ENCODE measurements around the gene SLC19A2. TPM values are rescaled to one million over a fixed set of nuclear protein-coding genes. Genes with fewer than 3 reads are reported as not detected.

Gene SLC19A2
- total RNA-seq, 1 experiment from 2014 or later = 4.9 TPM

GRCh38 chr1:169479363-169480066 lies 6.2 kb downstream of the SLC19A2 start:
- TF ChIP-seq CTCF (conservative IDR thresholded peaks at IDR 0.05) = no peak
- TF ChIP-seq EZH2 (IDR thresholded peaks at IDR 0.05; ENCODE audit: low read depth) = no peak
- Histone ChIP-seq H3K36me3 (ENCODE audit: low read depth) (peaks cover 10% of the 10 kb centered on the region; the same call in 1 of the 2 replicates), H3K9me3 (ENCODE audit: insufficient read depth, low read depth) (no peaks in the 10 kb centered on the region), H3K4me2 (0 out of 2 replicates have a peak overlapping the region, but pooled peaks have one; percentile 13), H3K27ac (no peak overlapping the region), H3K27me3 (ENCODE audit: insufficient read depth, low read depth) (no peaks in the 10 kb centered on the region), H3K9me2 (ENCODE audit: insufficient read depth) (no peaks in the 10 kb centered on the region), H4K20me1 (ENCODE audit: insufficient read depth) (no peaks in the 10 kb centered on the region), H3K4me3 (no peak overlapping the region), H2AFZ (no peak overlapping the region), H3F3A (ENCODE audit: insufficient read depth, low read depth) (no peaks in the 10 kb centered on the region), H3K79me2 (ENCODE audit: low read depth) (peaks cover 65% of the 10 kb centered on the region), H3K4me1 (replicated peaks; ENCODE audit: insufficient read depth) (peaks cover 32% of the 10 kb centered on the region)
- intact Hi-C loops (cut with micrococcal nuclease; ENCODE audit: unreplicated experiment) = loop anchor here (10.0 kb wide), 1 partner anchor 315 kb away; the partner anchor contains the start of gene METTL18
- CTCF ChIA-PET = interaction anchor here (0.6 to 0.7 kb wide), 2 partner anchors 32 to 67 kb away, joined by 3 to 4 read pairs; no protein-coding TSS in a partner anchor
- DNase-seq = no peak
- no TSS peak for BruUV-seq (replicated peaks)
- POLR2A ChIA-PET (ENCODE audit: unreplicated experiment) = no interaction called here

GRCh38 chr1:169478094-169478672 lies 7.6 kb downstream of the SLC19A2 start:
- no peak for TF ChIP-seq CTCF (conservative IDR thresholded peaks at IDR 0.05)
- no peak for TF ChIP-seq EZH2 (IDR thresholded peaks at IDR 0.05; ENCODE audit: low read depth)
- Histone ChIP-seq H3K9me2 (ENCODE audit: insufficient read depth) (no peaks in the 10 kb centered on the region), H3K9me3 (ENCODE audit: insufficient read depth, low read depth) (no peaks in the 10 kb centered on the region), H3K4me1 (replicated peaks; ENCODE audit: insufficient read depth) (peaks cover 19% of the 10 kb centered on the region), H3K36me3 (ENCODE audit: low read depth) (peaks cover 11% of the 10 kb centered on the region; the same call in 1 of the 2 replicates), H3K79me2 (ENCODE audit: low read depth) (peaks cover 52% of the 10 kb centered on the region), H3K27ac (no peak overlapping the region), H2AFZ (no peak overlapping the region), H4K20me1 (ENCODE audit: insufficient read depth) (no peaks in the 10 kb centered on the region), H3K4me2 (no peak overlapping the region), H3K27me3 (ENCODE audit: insufficient read depth, low read depth) (no peaks in the 10 kb centered on the region), H3K4me3 (no peak overlapping the region), H3F3A (ENCODE audit: insufficient read depth, low read depth) (no peaks in the 10 kb centered on the region)
- DNase-seq = no peak
- POLR2A ChIA-PET (ENCODE audit: unreplicated experiment) = no interaction called here
- CTCF ChIA-PET = no interaction called here
- intact Hi-C loops (cut with micrococcal nuclease; ENCODE audit: unreplicated experiment) = no loop called here
- BruUV-seq (replicated peaks) = no TSS peak

GRCh38 chr1:169475806-169476387 lies 9.8 kb downstream of the SLC19A2 start:
- ChIA-PET CTCF (no interaction called here), POLR2A (ENCODE audit: unreplicated experiment) (interaction anchor here (0.7 kb wide), 1 partner anchor 1142 kb away, joined by 5 read pairs; no protein-coding TSS in a partner anchor)
- H3K4me1 ChIP-seq (replicated peaks; ENCODE audit: insufficient read depth) = peaks cover 11% of the 10 kb centered on the region
- H3K9me2 ChIP-seq (ENCODE audit: insufficient read depth) = no peaks in the 10 kb centered on the region
- TF ChIP-seq EZH2 (IDR thresholded peaks at IDR 0.05; ENCODE audit: low read depth) (no peak), CTCF (conservative IDR thresholded peaks at IDR 0.05) (no peak)
- H3K4me2 ChIP-seq = no peak overlapping the region
- intact Hi-C loops (cut with micrococcal nuclease; ENCODE audit: unreplicated experiment) = no loop called here
- no peaks in the 10 kb centered on the region for H4K20me1 ChIP-seq (ENCODE audit: insufficient read depth)
- no peak overlapping the region for H3K27ac ChIP-seq
- peaks cover 4% of the 10 kb centered on the region; the same call in 1 of the 2 replicates for H3F3A ChIP-seq (ENCODE audit: insufficient read depth, low read depth)
- H3K36me3 ChIP-seq (ENCODE audit: low read depth) = peaks cover 11% of the 10 kb centered on the region; the same call in 1 of the 2 replicates
- BruUV-seq (replicated peaks) = no TSS peak
- H3K4me3 ChIP-seq = no peak overlapping the region
- H3K79me2 ChIP-seq (ENCODE audit: low read depth) = peaks cover 30% of the 10 kb centered on the region
- no peak for DNase-seq
- H2AFZ ChIP-seq = no peak overlapping the region
- H3K27me3 ChIP-seq (ENCODE audit: insufficient read depth, low read depth) = no peaks in the 10 kb centered on the region
- H3K9me3 ChIP-seq (ENCODE audit: insufficient read depth, low read depth) = no peaks in the 10 kb centered on the region

Data from PC-9 (cell line).